Smooth muscle cell (in vitro differentiated cells): ENCODE data around the gene HS6ST3. TPM values are rescaled to one million over a fixed set of nuclear protein-coding genes. Genes with fewer than 3 reads are reported as not detected.

ENCODE experiments used
- DNase-seq: peaks from one replicate; lab custom pipeline; 2025; ENCODE audit not compliant: unreplicated experiment; lab: John Stamatoyannopoulos, UW
- H2AFZ ChIP-seq: fragments of 200-600 bp; sonication (generic); 2 replicates; pipeline ENCODE4 v1.6.0; 2016; ENCODE audit warnings: antibody characterized with exemption, low read depth, mild to moderate bottlenecking
- H3F3A ChIP-seq: fragments of 200-600 bp; sonication (generic); 2 replicates; pipeline ENCODE4 v1.6.0; 2017; ENCODE audit warnings: antibody characterized with exemption, low read depth
- H3K27ac ChIP-seq: fragments of 200-600 bp; sonication (generic); 2 replicates; pipeline ENCODE4 v1.5.1; 2016; ENCODE audit warnings: low read depth, mild to moderate bottlenecking
- H3K27me3 ChIP-seq: fragments of 200-600 bp; sonication (generic); 2 replicates; pipeline ENCODE4 v1.6.1; 2016; ENCODE audit warnings: low read depth, mild to moderate bottlenecking
- H3K36me3 ChIP-seq: fragments of 200-600 bp; sonication (generic); 2 replicates; pipeline ENCODE4 v1.5.1; 2016; ENCODE audit warnings: low read depth
- H3K4me1 ChIP-seq: fragments of 200-600 bp; sonication (generic); 2 replicates; pipeline ENCODE4 v1.5.1; 2016; ENCODE audit warnings: low read depth
- H3K4me2 ChIP-seq: fragments of 200-600 bp; sonication (generic); 2 replicates; pipeline ENCODE4 v1.6.0; 2016; ENCODE audit warnings: mild to moderate bottlenecking
- H3K4me3 ChIP-seq: fragments of 200-600 bp; sonication (generic); 2 replicates; pipeline ENCODE4 v1.5.1; 2016; ENCODE audit warnings: mild to moderate bottlenecking
- H3K79me2 ChIP-seq: fragments of 200-600 bp; sonication (generic); 2 replicates; pipeline ENCODE4 v1.6.0; 2016; ENCODE audit warnings: low read depth, mild to moderate bottlenecking
- H3K9ac ChIP-seq: fragments of 200-600 bp; sonication (generic); 2 replicates; pipeline ENCODE4 v1.6.0; 2016; ENCODE audit warnings: low read depth
- H3K9me3 ChIP-seq: fragments of 200-600 bp; sonication (generic); replicated peaks from 2 replicates; pipeline ENCODE4 v1.5.1; 2016; ENCODE audit warnings: low read depth
- H4K20me1 ChIP-seq: fragments of 200-600 bp; sonication (generic); 2 replicates; pipeline ENCODE4 v1.6.0; 2016; ENCODE audit warnings: low read depth
- CTCF ChIP-seq: fragments of 200-600 bp; sonication (generic); IDR thresholded peaks from 2 replicates; pipeline ENCODE4 v1.5.1; 2017; ENCODE audit warnings: borderline replicate concordance, mild to moderate bottlenecking, antibody characterized with exemption; ENCODE audit not compliant: insufficient read depth, poor library complexity, severe bottlenecking
- WGBS: methylation state at CpG from one replicate; pipeline ENCODE4 v1.1.7; 2016; ENCODE audit warnings: low lambda C conversion rate; 5-methylcytosine and 5-hydroxymethylcytosine counted together
- polyA plus RNA-seq: library from polyadenylated mRNA; unstranded; fragments of >200 nt; fragmentation: Nextera tagmentation; extraction: Ambion mirVana; gene quantifications from 2 replicates; pipeline ENCODE4 v1.2.1, GENCODE V29; 2016
- total RNA-seq: library from RNA; depleted of rRNA; stranded (reverse); fragments of >200 nt; gene quantifications from 2 replicates; pipeline ENCODE4 v1.2.3, GENCODE V29; 2014

Gene HS6ST3
- total and polyA plus RNA-seq, 2 experiments from 2014 or later = 0.09 TPM; not detected in 1

DNA sequence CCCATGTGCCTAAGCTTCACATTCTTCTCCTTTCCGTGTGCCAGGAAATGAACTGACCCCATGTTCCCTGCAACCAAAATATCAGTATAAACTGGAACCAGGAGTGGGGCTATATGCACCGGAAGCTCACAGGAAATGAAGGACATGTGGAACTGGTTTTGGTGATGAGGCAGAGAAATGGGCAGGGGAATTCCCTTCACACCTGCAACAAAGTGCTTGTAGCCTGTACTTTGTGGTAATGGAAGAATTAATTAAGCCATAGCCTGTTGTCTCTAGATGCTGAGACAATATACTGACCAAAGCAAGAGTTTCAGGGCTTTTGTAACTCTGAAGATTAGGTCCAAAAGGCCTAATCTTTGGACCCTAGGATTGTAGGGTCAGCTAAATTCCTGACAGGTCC, 21.2 kb upstream of the HS6ST3 start:
- Histone ChIP-seq H3K9ac (no peak overlapping the region), H3K27me3 (peaks cover 10% of the 10 kb centered on the region), H4K20me1 (no peaks in the 10 kb centered on the region), H2AFZ (no peak overlapping the region), H3K79me2 (no peaks in the 10 kb centered on the region), H3K4me1 (no peaks in the 10 kb centered on the region), H3K4me2 (no peak overlapping the region), H3K36me3 (no peaks in the 10 kb centered on the region), H3K9me3 (no peaks in the 10 kb centered on the region), H3K4me3 (no peak overlapping the region), H3F3A (no peaks in the 10 kb centered on the region), H3K27ac (no peak overlapping the region)
- no peak for TF ChIP-seq CTCF
- 91% methylated on average over 2 of the region's 2 CpGs for WGBS
- no peak for DNase-seq

- Histone ChIP-seq H3K4me3 (no peak overlapping the region), H3K27ac (no peak overlapping the region), H3K79me2 (no peaks in the 10 kb centered on the region), H3K27me3 (peaks cover 6% of the 10 kb centered on the region), H3K36me3 (no peaks in the 10 kb centered on the region), H3F3A (no peaks in the 10 kb centered on the region), H3K9me3 (no peaks in the 10 kb centered on the region), H4K20me1 (no peaks in the 10 kb centered on the region), H2AFZ (no peak overlapping the region), H3K4me2 (no peak overlapping the region), H3K9ac (no peak overlapping the region), H3K4me1 (no peaks in the 10 kb centered on the region)
- no peak for TF ChIP-seq CTCF
- 75% methylated on average over 6 of the region's 6 CpGs for WGBS
- no peak for DNase-seq
Observed at GRCh38 chr13:96071504-96071903, 18.4 kb upstream of the HS6ST3 start.

GRCh38 chr13:96072392-96072791, 17.5 kb upstream of the HS6ST3 start:
- H3K27me3 ChIP-seq = peaks cover 6% of the 10 kb centered on the region
- no peaks in the 10 kb centered on the region for H3F3A ChIP-seq
- no peak overlapping the region for H3K4me3 ChIP-seq
- no peaks in the 10 kb centered on the region for H3K36me3 ChIP-seq
- TF ChIP-seq CTCF = no peak
- no peaks in the 10 kb centered on the region for H3K4me1 ChIP-seq
- no peak overlapping the region for H2AFZ ChIP-seq
- 76% methylated on average over 3 of the region's 3 CpGs for WGBS
- H3K27ac ChIP-seq = no peak overlapping the region
- no peak for DNase-seq
- no peaks in the 10 kb centered on the region for H3K9me3 ChIP-seq
- no peaks in the 10 kb centered on the region for H4K20me1 ChIP-seq
- H3K79me2 ChIP-seq = no peaks in the 10 kb centered on the region
- no peak overlapping the region for H3K4me2 ChIP-seq
- no peak overlapping the region for H3K9ac ChIP-seq

GRCh38 chr13:96075953-96076543, 13.9 kb upstream of the HS6ST3 start:
- Histone ChIP-seq H3K4me1 (no peaks in the 10 kb centered on the region), H3K4me2 (no peak overlapping the region), H3K36me3 (no peaks in the 10 kb centered on the region), H3K27me3 (peaks cover 6% of the 10 kb centered on the region), H3K9me3 (no peaks in the 10 kb centered on the region), H3F3A (no peaks in the 10 kb centered on the region), H3K27ac (no peak overlapping the region), H2AFZ (no peak overlapping the region), H3K79me2 (no peaks in the 10 kb centered on the region), H3K4me3 (no peak overlapping the region), H3K9ac (no peak overlapping the region), H4K20me1 (no peaks in the 10 kb centered on the region)
- peak; percentile 61 for TF ChIP-seq CTCF
- WGBS = 66% methylated on average over 3 of the region's 3 CpGs
- no peak for DNase-seq
